Eye (tissue), 1 donor: ENCODE data around the gene ZNF385D.
A peak's percentile ranks its signal among the peaks of the same experiment; 100 is the strongest.

Experiments used
- DNase-seq: peaks from one replicate; pipeline ENCODE4 v3.0.0-alpha.2; 2015

ZNF385D gene

DNA sequence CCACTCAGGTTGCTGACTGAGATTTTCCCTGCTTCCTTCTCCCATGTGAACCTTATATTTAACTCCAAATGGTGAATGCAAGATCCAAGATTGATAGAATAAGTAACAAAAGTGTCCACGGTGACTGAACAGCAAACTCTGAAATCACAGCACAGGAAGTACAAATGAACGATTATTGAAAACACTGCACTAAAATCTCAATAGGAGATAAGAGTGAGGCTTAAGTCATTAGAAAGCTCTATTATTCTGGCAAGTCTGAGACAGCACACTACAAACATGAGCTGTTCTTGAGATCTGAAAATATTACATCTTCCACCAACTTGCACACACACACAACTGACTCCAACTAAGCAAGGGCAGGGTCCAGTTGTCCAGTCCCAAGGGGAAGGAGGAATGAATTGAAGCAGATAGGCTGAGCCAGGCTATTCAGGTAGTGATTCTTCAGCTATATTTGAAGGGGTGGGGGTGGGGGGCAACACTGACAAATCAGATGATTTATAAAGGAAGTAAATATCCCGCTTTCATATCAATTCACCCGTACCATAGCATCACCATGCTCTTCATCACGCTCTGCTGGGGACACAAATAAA lies 2.9 kb downstream of the ZNF385D start:
- peak; percentile 61 for DNase-seq

DNA sequence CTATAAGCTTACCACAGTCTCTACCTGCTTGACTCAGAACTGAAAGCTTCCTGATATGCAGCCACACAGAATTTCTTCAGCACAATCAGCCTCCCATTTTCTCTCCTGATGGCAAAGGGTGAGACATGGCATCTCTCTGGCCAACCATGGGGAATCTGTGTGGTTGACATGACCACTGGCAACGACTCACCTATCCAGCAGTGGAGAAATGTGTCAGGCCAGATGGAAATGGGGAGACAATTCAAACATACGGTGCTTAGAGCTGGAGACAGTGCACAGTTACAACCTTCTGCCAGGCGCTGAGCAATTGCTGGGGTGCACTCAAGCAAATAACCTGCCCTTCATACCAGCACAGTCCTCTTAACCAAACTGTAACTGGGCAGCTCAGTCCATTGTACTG lies 3.6 kb downstream of the ZNF385D start:
- peak; percentile 82 for DNase-seq

DNA sequence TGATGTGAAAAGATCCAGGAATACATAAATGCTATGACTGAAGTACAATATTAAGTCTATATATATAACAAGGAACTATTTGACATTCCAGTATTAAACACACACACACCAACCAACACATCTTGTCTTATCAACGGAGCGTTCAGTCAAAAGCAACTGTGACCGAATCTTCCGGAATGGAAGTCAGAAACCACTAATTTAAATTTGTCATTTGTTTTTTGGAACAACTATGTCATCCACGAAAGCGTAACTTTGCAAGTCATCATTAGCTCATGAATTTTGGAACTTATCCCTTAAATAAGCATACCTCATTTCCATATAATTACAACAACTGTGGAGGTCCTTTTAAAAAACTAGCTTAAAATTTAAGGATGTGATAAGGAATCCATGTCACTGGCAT lies 5.0 kb downstream of the ZNF385D start:
- DNase-seq: no peak

DNA sequence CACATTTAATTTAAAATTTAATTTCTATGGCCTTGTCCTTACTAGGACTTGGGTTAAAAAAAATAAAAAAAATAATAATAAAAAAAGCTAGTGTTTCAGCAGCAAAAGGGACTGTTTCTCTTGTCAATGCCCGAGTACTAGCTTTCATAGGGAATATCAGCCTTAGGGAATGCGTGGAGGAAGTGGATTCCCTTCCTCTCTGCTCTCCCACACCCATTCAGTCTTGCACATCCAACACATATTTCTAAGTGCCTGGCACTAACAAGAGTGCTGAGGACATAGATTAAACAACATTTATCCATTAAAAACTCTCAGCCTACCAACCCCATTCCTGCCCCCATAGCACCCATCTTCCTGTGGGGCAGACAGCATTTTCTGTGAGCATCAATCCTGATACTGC lies 6.2 kb downstream of the ZNF385D start:
- DNase-seq: no peak

- peak; percentile 26 for DNase-seq
These were observed 11.9 kb downstream of the ZNF385D start for GRCh38 chr3:21738935-21739702.

DNA sequence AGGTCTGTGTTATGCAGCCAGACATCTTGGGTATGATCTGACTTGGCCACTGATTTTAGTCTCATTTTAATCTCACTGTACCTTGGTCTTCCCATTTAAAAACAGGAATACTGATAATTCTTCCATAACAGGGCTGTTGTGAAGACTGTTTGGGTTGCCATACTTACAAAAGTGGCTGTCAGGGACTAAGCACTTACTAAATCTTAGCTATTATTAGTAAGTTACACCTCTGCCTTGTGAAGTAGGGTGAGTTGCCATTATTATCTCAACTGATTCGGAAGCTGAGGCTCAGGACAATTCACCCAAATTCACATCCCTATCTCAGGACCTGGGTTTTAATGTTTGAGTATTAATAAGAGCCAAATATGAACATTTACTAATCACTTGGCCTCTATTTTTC lies 12.7 kb downstream of the ZNF385D start:
- no peak for DNase-seq

GRCh38 chr3:21734746-21735145 lies 16.3 kb downstream of the ZNF385D start:
- no peak for DNase-seq

DNA sequence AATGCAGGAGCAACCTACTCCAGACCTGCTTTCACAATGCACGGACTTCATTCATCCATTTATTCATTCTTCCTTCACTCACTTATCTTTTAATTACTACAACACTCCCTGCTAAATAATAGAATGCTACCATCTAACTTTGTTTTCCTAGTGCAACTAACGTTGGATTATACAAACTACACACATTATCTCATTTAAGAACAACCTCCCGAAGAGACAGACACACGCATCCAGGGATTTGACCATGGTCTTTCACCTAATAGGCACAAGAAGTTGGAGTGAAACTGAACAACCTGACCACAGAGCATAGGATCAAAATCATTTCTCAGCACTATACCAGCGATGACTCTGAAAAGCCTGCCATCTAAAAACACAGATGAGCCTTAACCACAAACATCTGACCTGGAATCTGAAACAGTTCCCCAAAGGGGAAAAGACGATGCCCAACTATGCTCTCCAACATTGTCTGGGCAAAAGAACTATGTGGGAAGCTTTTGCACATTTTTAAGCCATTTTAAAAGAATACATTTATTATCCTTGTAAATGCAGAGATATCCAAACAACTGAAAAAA lies 21.0 kb downstream of the ZNF385D start:
- no peak for DNase-seq

- DNase-seq: no peak
These were observed 21.7 kb downstream of the ZNF385D start for GRCh38 chr3:21729331-21729730.

DNA sequence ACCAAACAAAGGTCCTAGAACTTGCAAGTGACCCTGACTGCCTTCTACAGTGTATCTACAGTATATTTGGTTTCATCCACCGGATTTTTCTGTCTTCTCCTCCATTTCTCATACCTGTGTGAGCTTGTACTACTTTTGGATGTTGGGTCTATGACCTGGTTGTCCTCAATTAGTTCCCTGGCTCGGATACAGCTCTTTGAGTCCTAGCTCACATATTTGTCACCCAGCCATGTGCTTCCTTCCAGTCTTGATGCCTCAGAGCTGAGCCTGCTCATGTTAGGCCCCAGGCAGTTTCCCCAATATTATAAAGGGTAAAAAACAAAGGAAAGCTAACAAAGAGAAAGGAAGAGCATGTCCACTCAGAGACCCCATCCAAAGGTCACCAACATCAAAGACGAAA lies 28.2 kb downstream of the ZNF385D start:
- DNase-seq: no peak

DNA sequence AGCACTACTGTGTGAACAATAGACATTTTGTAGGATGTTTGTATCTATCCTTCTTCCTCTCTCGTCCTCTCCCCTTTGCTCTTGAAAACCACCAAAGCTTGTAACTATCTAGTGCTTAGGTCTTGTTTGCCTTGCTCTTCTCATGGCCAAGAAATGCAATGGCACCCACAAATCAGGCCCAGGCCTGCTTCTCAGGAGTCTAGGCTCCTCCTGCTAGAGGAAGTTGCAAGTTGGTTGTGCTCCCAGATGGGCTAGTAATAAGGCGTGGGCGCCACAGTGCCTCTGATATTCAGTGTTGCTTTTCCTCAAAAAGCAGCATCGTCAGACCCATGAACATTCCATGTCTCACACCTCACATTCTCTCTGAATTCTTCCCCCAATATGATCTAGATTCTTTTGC lies 28.7 kb downstream of the ZNF385D start:
- DNase-seq: no peak

- no peak for DNase-seq
These were observed 31.9 kb downstream of the ZNF385D start for GRCh38 chr3:21718943-21719591.

DNA sequence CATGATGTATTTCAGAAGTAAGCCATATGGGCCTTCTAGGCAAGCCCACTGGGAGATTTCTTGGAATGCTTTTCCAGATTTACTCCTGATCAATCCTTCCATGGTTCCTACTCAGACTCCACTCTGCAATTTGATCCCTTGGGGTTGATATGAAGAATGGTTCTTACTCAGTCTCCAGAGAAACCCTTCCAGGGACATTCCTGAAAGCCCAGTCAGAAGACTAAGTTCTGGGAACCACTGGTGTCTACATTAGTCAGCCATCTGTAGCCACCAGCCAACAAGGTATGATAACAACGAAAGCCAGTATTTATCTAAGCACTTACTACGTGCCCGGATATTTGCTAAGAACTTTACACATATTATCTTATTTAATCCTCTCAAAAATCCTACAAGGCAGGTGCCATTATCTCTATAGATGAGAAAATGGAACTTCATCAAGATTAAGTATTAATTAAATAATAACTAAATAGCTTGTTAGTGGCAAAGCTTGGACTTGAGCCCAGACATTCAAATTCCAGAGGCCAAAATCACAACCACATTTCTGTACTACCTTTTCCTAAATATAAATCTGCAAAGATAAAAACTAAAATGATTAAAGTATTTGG lies 32.7 kb downstream of the ZNF385D start:
- no peak for DNase-seq

- DNase-seq: no peak
These were observed 35.3 kb downstream of the ZNF385D start for GRCh38 chr3:21715662-21716061.

GRCh38 chr3:21705769-21706168 lies 45.2 kb downstream of the ZNF385D start:
- DNase-seq: no peak

DNA sequence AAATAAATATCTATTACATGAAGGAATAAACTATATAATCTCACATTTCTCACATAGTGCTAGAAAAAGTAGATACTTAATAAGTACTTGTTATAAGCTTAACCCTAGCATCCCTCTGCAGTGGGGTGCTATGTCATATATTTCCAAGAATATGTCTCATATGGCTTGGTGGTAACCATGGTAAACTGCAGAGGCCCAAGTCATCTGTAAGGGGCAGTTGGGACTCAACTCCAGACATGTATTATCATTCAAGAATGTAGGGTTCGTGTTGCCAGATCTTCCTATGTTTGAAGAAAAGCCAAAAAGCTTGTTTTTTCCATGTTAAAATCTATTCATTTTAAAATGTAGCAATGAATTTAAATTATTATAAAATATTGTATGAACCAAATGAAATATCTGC lies 46.2 kb downstream of the ZNF385D start:
- no peak for DNase-seq

DNA sequence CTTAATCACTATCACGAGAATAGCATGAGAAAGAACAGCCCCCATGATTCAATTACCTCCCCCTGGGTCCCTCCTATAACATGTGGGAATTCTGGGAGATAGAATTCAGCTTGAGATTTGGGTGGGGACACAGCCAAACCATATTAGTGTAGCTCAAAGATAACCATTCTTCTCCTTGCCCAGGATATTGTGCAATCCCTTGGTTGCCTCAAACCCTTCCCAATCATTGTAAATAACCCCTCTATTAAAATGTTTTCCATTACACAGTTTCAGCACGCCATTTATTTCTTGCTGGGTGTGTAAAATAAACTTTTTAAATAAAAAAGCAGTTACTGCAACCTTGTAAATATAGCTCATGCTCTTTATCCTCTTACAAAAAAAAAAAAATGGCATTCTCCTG lies 47.7 kb downstream of the ZNF385D start:
- no peak for DNase-seq

GRCh38 chr3:21697707-21698106 lies 53.3 kb downstream of the ZNF385D start:
- no peak for DNase-seq

DNA sequence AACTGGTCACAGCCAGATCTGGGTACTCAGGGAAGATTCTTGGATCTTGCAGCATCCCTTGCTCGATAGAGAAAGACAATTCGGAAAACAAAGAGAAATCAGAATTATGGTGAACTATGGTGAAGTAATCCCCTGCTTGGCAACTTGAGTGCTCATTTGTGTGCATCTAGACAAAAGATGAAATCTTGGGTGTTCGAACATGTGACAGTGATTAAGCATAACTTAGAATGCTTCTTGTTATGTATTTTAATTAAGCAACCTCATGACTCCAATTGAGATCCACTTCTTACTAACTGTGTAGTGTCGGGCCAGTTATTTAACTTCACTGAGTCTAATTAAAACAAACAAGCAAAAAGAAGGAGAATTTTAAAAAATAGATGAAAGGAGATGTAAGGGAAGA lies 56.5 kb downstream of the ZNF385D start:
- DNase-seq: no peak

- DNase-seq: no peak
These were observed 60.0 kb downstream of the ZNF385D start for GRCh38 chr3:21691036-21691435.

DNA sequence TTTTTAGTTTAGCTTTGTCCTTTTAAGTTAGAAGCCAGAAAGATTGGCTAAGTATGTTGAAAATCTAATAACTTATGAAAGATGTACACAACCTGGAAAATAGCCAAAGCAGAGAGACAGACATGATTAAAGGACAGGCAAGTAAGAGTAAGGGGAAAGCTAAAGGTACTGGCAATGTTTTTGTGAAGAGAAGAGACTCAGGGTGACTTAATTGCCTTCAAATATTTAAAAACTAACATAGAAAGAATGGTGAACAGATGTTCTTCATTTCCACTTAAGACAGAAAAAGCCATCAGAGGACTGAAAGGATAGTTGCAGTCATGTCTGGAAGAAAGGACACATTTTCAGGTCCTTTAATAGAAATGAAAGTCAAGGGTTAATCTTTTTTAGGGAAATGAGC lies 68.8 kb downstream of the ZNF385D start:
- no peak for DNase-seq

- DNase-seq: no peak
These were observed 77.6 kb downstream of the ZNF385D start for GRCh38 chr3:21673393-21673792.

DNA sequence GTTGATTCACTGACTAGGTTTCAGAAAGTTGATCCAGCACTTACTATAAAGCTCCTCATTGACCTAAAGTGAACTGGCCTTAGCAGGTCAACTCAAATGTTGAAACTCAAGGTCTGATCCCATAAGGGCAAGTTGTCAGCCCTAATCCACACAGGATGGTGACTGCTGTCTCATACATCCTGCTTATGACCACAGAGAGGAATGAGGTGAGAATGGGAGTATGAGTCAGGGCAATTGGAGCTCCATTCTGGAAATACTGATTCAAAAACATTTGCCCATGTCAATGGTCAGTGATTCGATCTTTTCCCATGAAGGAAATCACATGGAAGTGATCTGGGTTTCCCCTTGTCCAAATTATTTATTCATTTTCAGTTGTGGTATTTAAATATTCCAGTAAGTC lies 78.7 kb downstream of the ZNF385D start:
- no peak for DNase-seq

GRCh38 chr3:21670386-21670785 lies 80.6 kb downstream of the ZNF385D start:
- no peak for DNase-seq
